Pons (tissue), 1 donor: ENCODE measurements around the gene FAM170B.

Experiments used
- DNase-seq: peaks from one replicate; pipeline ENCODE4 v3.0.0-alpha.2; 2016; ENCODE audit warnings: low spot score

The FAM170B gene

DNA sequence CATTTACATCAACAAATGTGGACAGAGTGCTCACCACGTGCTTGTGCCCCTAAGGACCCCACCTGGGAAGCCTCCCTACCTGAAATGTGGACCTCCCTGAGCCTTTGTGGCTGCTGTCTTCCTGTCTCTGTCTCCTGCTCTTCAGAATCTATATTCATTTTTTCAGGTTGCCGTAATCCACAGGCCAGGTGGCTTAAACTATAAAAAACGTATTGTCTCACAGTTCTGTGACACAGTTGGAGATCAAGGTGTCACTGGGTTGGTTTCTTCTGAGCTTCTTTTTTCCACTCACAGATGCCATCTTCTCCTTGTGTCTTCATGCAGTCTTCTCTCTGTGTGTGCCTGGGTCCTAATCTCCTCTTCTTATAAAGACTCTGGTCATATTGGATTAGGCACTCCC lies 12.9 kb downstream of the FAM170B start:
- no peak for DNase-seq

DNA sequence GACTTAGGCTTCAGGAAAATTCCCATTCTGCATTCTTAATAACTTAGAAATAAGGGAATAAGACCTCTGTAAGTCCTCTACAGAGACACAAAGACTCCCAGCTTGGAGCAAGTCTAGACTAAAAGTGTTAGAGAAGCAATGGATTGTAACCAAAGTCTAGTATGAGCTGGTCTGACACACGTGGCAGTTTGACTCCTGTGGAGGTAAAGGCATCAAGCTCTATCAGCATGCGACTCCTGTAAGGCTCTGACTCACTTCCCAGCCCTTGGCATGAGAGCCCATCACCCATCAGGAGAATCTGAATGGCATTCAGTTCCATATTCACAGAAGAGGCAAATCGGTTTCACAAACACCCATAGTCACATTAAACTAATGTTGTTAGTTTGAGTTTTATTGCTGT lies 14.1 kb downstream of the FAM170B start:
- DNase-seq = no peak

DNA sequence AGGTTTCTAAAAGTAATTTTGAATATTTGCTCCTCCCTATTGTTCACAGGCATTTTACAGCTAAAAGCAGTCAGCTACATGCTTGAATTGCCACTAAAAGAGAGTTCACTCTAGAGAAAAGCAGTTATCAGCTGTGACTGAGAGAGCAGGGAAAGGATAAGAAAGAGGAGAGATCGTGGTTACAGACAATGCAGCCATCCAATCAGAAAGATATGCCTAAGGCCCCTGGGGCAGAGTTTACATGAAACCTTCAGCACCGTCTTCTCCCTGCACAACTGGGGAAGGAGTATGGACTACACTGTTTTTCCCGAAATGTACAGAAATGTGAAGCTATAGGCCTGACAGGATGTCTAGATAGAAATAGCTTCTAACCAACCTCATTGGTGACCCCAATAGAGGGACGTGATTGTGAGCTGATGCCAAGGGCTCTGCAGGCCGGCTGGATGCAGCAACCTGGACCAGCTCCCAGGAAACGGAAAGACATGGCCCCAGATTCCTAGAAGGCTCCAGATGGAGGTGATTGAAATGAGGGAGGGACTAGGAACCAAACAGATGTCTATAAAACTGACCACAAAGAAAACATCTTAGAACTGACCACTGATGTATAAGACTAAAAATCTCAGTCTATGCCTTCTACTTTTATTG lies 15.3 kb downstream of the FAM170B start:
- no peak for DNase-seq

DNA sequence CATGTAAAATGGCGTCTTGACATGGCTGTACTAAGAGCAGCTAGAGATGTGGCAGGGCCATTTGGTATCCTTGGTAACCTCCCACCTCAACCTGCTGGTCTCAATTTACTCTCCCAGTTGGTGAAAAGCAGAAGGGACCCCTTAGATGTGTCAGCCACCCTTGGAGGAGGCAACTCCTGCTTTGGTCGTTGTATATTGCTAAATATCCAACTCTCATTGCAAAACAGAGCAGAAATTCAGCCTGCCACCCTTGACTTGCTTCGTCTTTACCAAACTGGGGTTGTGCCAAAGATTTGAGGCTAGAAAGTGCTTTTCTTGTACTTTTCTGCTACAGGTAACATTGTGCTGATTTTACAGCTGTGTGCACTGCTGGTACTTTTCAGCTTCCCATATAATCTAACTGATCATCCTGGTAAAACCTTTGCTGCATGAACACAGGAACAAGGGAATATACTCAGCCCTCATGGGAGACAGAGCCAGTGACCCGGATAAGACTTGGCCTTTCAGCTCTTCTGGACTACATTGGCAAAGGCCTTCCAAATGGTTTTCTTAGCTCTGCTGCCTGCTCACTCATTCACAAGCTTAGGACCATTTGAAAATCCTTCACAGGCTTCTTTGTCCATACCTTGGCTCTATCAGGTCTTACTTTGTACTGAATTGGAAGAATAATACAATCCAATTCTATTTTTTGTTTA lies 16.3 kb downstream of the FAM170B start:
- no peak for DNase-seq

DNA sequence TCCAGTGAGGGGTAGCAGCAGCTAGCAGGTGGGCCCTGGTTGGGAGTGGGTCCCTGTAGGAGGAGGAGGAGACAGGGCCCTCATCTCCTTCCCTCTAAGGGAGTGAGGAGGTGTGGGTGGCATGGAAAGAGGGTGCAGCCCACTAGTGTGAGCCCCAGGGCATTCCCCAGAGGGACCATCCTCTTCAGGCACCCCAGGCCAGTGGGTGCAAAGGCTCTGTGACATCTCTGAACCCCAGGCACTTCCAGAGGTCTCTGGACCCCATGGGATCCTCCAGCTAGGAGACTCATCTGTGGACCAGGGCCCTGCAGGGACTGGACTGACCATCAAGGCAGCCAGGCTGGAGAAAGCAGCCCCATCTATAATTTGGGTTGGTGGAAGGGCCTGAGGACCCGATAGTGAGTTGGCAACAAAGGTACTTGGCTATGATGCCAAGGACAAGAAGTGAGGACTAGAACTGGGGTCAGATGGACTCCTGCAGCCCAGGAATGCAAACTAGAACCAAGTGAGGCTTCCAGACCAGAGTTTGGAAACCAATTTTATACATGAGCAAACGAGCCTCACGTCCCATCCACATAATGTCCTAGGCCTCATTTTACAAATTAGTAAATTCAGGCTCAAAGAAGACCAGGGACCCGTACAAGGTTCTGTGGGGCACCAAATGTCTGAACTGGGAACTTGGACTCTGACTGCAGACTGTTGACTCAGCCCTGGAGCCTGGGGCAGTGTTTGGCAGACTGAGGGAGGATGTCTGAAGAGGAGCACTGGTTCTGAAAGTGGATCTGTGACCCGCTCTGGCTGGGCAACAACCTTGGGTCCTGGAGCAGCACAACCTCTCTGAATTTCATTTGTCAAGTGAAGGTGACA lies 17.1 kb downstream of the FAM170B start:
- DNase-seq = no peak

DNA sequence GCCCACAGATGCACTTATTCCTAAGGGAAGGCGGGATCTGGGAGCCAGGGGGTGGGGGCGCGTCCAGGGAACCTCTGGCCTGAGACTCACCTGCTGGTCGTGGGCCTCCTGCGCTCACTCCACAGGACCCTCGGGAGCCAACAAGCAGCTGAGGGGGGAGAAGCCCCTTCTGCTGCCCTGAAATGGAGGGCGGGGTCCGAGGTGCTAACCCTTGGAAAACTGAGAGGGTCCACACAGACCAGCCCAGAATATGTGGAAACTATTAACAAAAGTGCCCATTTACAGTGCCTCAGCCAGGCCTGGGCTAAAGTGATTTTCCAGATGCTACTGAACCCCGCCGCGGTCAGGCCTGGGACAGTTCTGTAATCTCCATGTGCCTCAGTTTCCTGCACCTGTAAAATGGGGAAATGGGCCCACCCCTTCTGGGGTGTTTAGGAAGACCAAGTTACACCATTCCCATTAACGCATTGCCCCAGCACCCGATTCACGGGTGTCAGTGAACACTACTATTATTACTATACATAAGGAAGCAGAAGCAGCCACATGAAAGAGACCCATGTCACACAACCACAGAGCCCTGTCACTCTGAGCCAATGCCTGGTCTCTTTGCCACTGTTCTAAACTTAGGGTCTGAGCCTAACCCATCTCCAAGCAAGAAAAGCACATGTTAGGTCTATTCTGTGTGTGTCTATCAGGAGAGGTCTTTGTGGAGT lies 17.9 kb downstream of the FAM170B start:
- no peak for DNase-seq

DNA sequence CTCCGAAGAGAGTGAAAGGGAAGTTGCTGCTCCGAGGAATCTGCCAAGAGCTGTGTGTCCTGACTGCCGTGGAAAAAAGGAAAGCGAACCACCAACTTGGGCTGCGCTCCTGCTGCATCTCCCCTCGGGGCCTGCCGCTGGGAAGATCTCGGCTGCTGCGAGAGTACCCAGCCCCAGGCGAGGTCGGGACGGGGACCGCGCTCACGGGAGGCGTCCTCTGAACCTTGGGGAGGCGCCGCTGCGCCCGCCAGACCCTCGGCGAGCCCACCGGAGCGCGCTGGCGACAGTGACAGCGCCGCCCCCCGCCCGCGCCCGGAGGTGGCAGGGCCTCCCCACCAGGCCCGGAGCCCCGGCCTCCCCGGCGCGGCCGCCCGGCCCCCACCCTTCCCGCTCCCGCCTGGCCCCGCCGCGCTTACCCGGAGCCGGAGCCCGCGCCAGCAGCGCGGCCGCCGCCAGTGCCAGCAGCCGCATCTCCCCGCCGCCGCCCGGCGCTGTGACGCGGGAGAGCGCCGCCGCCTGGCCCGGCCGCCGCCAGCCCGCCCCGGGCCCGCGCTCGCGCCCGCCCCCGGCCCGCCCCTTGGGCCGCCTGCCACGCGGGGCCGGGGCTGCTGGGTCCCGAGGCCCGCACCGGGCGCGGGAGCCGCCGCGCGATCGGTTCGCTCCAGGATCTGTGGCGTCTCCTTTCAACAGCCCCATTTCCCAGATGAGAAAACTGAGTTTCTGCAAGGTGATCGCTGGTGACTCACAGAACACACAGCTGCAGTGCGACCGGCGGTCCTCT lies 18.6 kb downstream of the FAM170B start, which contains the start of gene VSTM4:
TSS of gene VSTM4 (minus strand) at position 508 of the 781 bp plus-strand sequence. CDS start at position 471, 37 bp downstream.
- no peak for DNase-seq

DNA sequence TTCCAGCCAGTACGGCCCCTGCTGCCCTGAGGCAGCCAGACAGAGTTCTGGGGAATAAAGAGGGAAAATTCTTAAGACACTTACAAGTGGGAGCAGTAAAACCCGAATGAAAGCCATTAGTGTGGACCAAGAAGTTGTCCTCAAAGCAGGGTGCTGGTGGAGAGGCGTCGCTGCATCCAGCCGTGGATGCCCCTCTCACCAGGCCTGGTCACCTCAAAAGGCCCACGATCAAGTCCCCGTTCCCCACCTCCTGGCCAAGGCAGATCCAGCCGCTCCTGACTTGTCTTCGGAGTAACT lies 19.2 kb downstream of the FAM170B start:
- DNase-seq = peak; percentile 45

DNA sequence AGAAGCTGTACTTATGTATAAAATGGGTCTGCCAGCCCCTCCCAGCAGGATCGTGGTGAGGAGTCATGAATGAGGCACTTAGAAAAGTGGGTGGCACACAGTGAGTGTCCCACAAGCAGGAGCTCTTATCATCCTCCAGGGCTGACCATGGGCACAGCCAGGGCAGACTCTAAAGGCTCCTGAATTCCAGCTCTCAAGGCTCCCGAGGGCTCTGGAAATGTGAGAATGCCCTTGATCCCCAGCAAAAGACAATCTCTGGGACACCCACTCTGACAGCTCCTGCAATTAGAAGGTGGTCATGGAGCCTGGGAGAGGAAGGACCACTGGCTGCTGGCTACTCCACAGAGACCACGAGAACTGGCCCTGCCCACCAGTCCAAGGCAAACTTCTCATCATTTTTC lies 20.1 kb downstream of the FAM170B start:
- no peak for DNase-seq

DNA sequence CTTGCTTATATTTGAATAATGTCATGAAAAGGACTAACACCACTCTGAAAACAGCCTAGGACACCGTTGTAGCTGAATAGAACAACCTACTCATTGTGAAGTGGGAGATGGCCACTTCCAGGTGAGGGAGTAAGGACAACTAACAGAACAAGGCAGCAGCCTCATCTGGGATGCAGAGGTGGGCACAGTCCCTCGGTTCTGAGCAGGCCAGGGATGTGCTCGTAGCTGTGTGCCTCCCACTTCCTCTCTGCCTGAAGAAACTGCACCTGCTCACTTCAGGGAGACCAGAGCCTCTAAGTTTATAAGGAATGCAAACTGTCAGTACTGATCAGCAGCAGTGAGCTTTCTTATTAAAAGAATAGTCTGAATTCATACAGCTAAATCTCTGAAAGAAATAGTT lies 21.0 kb downstream of the FAM170B start:
- DNase-seq = no peak

DNA sequence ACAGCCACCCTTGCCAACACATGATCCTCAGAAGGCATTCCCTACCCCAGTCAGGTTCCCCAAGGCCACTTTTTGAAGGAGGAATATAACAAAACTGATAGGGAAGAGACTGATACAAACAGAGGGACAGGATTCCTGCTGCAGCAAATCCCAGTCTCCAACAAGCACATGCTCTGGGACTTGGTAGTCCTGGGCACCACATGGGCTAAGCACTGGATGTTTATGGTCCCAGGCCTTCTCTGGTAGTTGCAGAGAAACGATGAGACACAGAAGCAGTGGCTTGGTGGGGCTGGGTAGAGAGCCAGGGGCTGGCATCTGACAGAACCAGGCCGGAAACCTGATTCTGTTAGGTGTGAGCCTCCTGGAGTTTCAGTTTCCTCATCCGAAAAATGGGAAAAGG lies 21.7 kb downstream of the FAM170B start:
- no peak for DNase-seq

DNA sequence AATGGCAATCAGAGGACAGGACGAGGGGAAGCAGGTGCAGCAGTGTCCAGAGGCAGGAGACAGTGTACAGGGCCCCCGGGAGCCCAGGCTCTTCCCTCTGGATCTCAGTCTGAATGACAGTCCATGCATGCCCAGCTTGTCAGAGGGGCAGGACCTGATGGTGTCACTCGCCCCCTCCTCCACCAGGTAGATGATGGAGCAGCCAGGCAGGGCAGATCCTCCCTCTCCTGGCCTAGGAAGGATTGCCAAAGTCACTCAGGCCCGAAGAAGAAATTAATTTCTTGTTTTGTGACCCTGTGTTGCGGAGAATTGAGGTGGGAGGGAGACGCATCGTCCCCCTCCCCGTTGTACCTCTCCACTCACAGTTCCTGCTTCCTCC lies 22.5 kb downstream of the FAM170B start:
- DNase-seq = no peak

DNA sequence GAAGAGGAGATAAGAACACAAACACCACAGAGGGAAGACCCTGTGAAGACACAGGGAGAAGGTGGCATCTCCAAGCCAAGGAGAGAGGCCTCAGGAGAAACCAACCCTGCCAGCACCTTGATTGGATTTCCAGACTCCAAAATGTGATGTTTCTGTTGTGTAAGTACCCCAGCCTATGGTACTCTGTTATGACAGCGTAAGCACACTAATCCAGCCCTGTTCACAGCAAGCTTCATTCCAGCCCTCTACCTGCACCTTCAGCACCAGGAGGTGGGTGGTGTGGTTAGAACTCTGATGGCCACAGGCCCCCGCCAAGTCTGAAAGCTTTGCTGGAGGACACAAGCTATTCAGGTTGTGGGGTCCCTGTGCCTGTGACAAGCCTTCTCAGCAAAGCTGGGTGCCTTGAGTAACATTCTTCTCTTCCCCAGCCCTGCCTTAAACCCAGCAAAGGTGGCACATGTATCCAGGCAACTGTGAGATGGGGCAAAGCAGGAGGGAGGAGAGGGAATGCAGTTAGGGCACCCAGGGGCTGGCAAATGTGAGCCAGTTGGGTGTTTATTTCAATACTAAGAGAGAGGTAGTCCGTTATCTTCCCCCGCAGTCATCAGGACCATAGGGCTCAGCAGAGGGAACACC lies 23.0 kb downstream of the FAM170B start:
- DNase-seq = no peak

DNA sequence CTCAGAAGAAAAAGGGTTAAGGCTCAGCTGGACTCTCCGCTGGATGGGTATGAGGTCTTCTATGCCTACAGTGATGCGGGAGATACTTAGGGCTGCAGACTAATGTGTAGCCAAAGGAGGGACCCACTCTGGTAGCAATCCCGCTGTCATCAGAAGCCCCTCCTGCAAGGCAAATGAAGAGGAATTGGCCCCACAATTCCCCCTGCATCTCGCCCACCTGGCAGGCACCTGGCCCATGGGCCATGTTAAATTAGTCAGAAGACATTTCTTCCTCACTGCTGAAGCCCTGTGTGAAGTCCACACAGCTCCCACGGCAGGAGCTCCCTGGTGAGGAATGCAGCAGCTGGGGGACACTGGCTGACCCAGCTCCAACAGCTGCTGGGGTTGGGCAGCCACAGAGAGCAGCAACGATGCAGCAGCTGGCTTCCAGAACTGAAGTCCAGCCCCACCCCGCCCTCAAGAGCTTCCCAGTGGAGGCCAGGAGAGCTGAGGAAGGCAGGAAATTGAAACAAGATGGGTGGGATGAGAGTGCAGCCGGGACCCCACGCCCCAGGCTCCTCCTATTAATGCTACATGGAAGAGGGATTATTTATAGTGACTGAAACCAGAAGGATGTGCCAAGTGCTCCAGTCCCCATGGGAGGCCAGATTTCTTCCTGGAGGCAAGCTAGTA lies 24.0 kb downstream of the FAM170B start:
- DNase-seq = no peak

DNA sequence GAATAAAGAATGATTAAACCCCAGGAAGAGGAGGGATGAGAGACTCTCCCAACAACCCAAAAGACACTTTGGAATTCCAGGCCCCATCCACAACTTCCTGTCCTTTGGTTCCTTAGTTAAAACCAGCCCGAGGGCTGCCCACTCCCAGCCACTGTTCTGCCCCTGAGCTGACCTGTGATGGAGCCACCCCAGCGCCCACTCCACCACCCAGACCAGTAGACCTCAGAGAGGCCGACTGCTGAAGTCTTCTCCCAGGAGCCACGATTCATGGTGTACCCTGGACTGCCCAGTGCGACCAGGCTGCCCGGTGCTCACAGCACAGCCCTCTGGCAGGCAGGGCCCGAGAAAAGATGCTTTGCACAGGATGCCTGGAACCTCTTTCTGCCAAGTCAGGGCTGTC lies 25.2 kb downstream of the FAM170B start:
- no peak for DNase-seq

DNA sequence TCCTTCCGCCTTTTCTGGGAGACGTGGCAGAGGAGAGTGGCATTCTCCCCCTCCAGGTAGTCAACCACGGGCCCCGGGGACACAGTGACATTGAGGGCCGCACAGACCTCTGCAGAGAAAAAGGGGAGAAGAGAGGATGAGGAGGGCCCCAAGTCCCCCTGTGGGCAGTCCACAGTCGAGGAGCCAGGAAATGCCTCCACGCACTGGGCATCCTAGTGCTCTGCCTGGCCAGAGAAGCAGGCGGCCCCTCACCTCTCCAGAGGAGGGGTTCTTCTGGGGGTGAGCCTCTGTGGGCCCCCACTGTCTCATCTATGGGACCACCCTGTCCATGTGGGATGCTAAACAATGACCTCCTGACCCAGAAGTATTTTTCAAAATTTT lies 25.9 kb downstream of the FAM170B start:
- no peak for DNase-seq

DNA sequence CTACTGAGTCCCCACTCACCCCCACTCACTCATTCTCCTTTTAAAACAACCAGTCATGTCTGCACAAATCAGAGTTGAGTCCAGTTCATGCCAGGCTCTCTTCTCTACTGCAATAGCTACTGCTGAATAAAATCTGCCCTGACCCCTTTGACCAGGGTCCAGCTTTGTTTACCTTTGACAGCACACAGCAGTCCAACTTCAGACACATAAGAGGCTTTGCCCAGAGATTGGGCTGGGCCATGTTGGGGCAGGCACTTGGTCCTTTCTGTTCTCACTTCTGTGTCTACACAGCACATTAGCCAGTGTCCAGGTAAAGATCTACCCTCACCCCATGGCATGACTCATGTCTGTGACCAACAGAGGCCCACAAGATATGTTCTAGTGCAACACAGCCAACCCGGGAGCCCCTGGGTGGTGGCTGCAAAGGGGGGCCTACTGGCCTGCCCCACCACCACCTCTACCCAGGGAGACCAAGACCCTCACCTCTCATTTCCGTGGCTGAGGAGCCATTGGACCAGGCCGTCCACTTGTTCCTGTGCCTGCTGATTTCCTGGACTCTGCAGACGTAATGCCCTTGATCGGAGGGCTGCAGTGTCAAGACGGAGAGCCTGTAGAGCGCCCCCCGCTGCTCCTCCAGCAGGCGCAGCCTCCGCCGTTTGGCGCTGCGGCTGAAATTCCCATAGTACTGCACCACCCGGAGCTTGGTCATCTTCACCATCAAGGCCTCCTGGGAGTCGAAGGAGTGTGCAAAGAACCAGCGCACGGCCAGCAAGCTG lies 26.5 kb downstream of the FAM170B start:
- DNase-seq = no peak

DNA sequence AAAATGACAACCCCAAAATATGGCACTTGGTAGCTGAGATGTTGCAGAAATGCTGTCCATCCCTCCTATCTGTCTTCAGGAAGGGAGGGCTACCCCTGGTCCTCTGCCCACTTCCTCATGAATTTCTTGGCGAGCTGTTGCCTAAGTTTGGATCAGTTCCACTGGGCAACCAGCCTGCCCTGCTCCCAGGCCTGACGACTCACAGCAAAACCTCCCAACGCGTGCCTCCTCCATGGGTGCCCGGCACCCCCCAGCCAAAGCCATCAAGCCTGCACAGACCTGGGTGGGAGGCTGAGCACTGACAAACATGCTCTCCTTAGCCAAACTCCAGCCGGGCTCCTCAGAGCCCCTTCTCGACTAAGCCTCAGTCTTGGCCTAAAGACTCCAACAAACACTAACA lies 27.4 kb downstream of the FAM170B start:
- peak; percentile 53 for DNase-seq

DNA sequence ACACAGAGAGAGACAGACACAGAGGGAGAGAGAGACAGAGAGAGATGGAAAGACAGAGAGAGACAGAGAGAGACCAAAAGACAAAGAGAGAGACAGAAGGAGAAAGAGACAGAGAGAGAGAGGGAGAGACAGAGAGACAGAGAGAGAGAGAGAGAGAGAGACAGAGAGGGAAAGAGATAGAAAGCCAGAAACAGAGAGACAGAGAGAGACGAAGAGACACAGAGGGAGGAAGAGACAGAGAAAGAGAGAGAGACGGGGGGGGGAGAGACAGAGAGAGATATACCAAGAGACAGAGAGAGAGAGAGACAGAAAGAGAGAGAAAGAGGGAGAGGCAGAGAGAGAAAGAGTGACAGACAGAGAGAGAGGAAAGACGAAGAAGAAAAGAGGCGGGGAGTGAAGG lies 28.7 kb downstream of the FAM170B start:
- DNase-seq = no peak

DNA sequence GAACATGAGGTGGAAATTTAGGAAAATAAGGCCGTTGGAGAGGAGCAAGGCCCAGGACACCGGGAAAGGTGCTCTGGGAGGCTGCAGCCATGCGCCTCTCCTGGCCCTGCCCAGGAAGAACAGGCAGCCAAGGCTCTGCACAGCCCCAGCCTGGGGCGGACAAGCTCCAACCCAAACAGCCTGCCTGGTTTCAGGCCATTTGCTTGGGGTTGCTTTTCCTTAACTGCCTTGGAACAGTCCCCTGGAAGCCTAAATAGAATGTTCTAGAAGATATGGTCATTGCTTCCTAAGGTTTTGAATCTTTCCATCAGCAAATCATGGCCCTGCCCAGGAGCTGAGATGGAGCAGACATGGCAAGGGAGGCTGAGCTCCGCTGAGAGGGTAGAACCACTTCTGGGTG lies 29.5 kb downstream of the FAM170B start:
- DNase-seq = no peak
